K562 (cell line): ENCODE data around the gene TMEM217. TPM values are rescaled to one million over a fixed set of nuclear protein-coding genes. Genes with fewer than 3 reads are reported as not detected.
A peak's percentile ranks its signal among the peaks of the same experiment; 100 is the strongest.

Experiments used
- ATAC-seq: fragments of 200-7000 bp; cut with Tn5 transposase; 3 replicates; pipeline ENCODE4 v1.9.1; 2020; ENCODE audit warnings: moderate library complexity
- BruUV-seq: library from RNA; stranded (reverse); fragments of 400-500 nt; replicated peaks from 2 replicates; lab custom pipeline; 2021; lab: Mats Ljungman, UMichigan
- CTCF ChIA-PET: fragments of 300-600 bp; formaldehyde crosslinking; extraction: SDS; loops from one replicate; lab custom pipeline; 2021; ENCODE audit warnings: low intra/inter-chr PET ratio; lab: Yijun Ruan, JAX
- POLR2A ChIA-PET: fragments of 300-600, 350-650 bp; sonication (Branson Sonifier 250); formaldehyde crosslinking; extraction: SDS; loops from one replicate; lab custom pipeline; 2021; ENCODE audit warnings: antibody characterized with exemption, inconsistent platforms; lab: Yijun Ruan, JAX
- DNase-seq, 4 experiments: peaks; one replicate each; pipeline versions ENCODE4 v3.0.0 to v3.0.0-alpha.2; 2011 to 2018; ENCODE audit warnings: low spot score in 3 of 4, mixed read lengths in 3 of 4; ENCODE audit errors: extremely low read depth in 1 of 4
- FAIRE-seq: peaks from 2 replicates; lab custom pipeline; 2011; peaks lifted over from hg19 to GRCh38; lab: Jason Lieb, UNC
- H2AFZ ChIP-seq: 2 replicates; pipeline ENCODE4 v1.6.0; 2011; ENCODE audit warnings: low read depth, low read length, control low read depth, inconsistent platforms
- H3K27ac ChIP-seq: fragments of 200-600 bp; 3 replicates; pipeline ENCODE4 v1.8.0; 2011; ENCODE audit warnings: low read depth, mild to moderate bottlenecking, control low read depth, inconsistent platforms, low read length, moderate library complexity, mixed read lengths; ENCODE audit errors: extremely low read depth
- H3K27me3 ChIP-seq, 2 experiments: fragments of 300-600 bp in 1 of 2; 2 replicates in 1 of 2; 3 replicates in 1 of 2; pipeline versions ENCODE4 v1.6.0 to v1.8.0; 2011; ENCODE audit warnings: inconsistent platforms in 2 of 2, low read length in 2 of 2, mild to moderate bottlenecking in 1 of 2, mixed read lengths in 1 of 2, moderate library complexity in 1 of 2; ENCODE audit not compliant: control insufficient read depth in 2 of 2, insufficient read depth in 2 of 2
- H3K36me3 ChIP-seq: fragments of 300-600 bp; 3 replicates; pipeline ENCODE4 v1.8.0; 2011; ENCODE audit warnings: mild to moderate bottlenecking, low read length, inconsistent platforms; ENCODE audit not compliant: control insufficient read depth, insufficient read depth
- H3K4me1 ChIP-seq, 2 experiments: fragments of 200-600 bp in 1 of 2; replicated peaks in 1 of 2; 2 replicates in 1 of 2; 3 replicates in 1 of 2; pipeline versions ENCODE4 v1.5.1 to v1.8.0; 2011; ENCODE audit warnings: inconsistent platforms in 2 of 2, low read length in 2 of 2, mild to moderate bottlenecking in 1 of 2, mixed read lengths in 1 of 2, moderate library complexity in 1 of 2; ENCODE audit not compliant: control insufficient read depth in 2 of 2, insufficient read depth in 2 of 2
- H3K4me2 ChIP-seq: 2 replicates; pipeline ENCODE4 v1.6.1; 2011; ENCODE audit warnings: low read length, control low read depth, inconsistent platforms, mixed read lengths; ENCODE audit not compliant: insufficient read depth
- H3K4me3 ChIP-seq: fragments of 200-600 bp; sonication (generic), shearing (Covaris generic); 2 replicates; pipeline ENCODE4 v1.5.1; 2016; ENCODE audit warnings: control low read depth, inconsistent platforms
- H3K79me2 ChIP-seq: fragments of 200-600 bp; 3 replicates; pipeline ENCODE4 v1.8.0; 2011; ENCODE audit warnings: low read length, inconsistent platforms; ENCODE audit not compliant: control insufficient read depth, insufficient read depth
- H3K9ac ChIP-seq, 2 experiments: 2 replicates each; pipeline versions ENCODE4 v1.6.0 to v1.6.1; 2011; ENCODE audit warnings: low read depth in 2 of 2, low read length in 2 of 2, control low read depth in 1 of 2, inconsistent platforms in 1 of 2, mild to moderate bottlenecking in 1 of 2, mixed read lengths in 1 of 2; ENCODE audit not compliant: insufficient read depth in 1 of 2
- H3K9me1 ChIP-seq: one replicate; pipeline ENCODE4 v1.6.0; 2011; ENCODE audit warnings: inconsistent platforms, mild to moderate bottlenecking, low read length, moderate library complexity; ENCODE audit not compliant: control insufficient read depth, insufficient read depth
- H3K9me3 ChIP-seq: replicated peaks from 2 replicates; pipeline ENCODE4 v1.5.1; 2011; ENCODE audit warnings: low read depth, low read length, inconsistent platforms; ENCODE audit not compliant: control insufficient read depth, insufficient read depth
- H4K20me1 ChIP-seq: replicated peaks from 2 replicates; pipeline ENCODE4 v1.6.1; 2011; ENCODE audit warnings: low read length, inconsistent platforms, mixed read lengths; ENCODE audit not compliant: control insufficient read depth, insufficient read depth
- BRD4 ChIP-seq: fragments of 200-600 bp; sonication (generic); IDR thresholded peaks from 2 replicates; pipeline ENCODE4 v1.6.1; 2017; ENCODE audit warnings: inconsistent platforms
- KAT7 ChIP-seq: sonication (generic); formaldehyde crosslinking; IDR thresholded peaks from 2 replicates; pipeline ENCODE4 v1.8.0; 2022; ENCODE audit warnings: missing genetic modification reagents, mild to moderate bottlenecking, borderline replicate concordance
- MBD2 ChIP-seq: sonication (generic); IDR thresholded peaks from 2 replicates; pipeline ENCODE4 v1.6.1; 2016; ENCODE audit warnings: low read depth, borderline replicate concordance
- THRB ChIP-seq: fragments of 450-650 bp; formaldehyde crosslinking; conservative IDR thresholded peaks from 2 replicates; pipeline ENCODE4 v1.4.0; 2022; ENCODE audit warnings: mild to moderate bottlenecking, missing genetic modification characterization
- ZBTB34 ChIP-seq: fragments of 250-450 bp; sonication (Bioruptor Pico); IDR thresholded peaks from 2 replicates; pipeline ENCODE4 v1.8.0; 2021; ENCODE audit warnings: mild to moderate bottlenecking, moderate library complexity
- ZNF644 ChIP-seq: fragments of 200-800 bp; sonication (Bioruptor generic); IDR thresholded peaks from 2 replicates; pipeline ENCODE4 v1.6.1; 2016; ENCODE audit warnings: low read depth, missing genetic modification characterization, missing compliant biosample characterization
- ZNF717 ChIP-seq: fragments of 250-450 bp; sonication (Bioruptor Pico); IDR thresholded peaks from 2 replicates; pipeline ENCODE4 v1.5.0; 2021
- WGBS: fragments of 100-300 bp; shearing (Covaris generic); methylation state at CpG from one replicate; pipeline ENCODE4 v1.1.6; 2016; ENCODE audit warnings: low coverage, mixed read lengths; ENCODE audit not compliant: insufficient coverage; ENCODE audit errors: missing lambda C conversion rate; 5-methylcytosine and 5-hydroxymethylcytosine counted together
- in situ Hi-C: fragments of 300-500 bp; cut with MboI; formaldehyde crosslinking; loops from 4 replicates; pipeline ENCODE4 v1.15.0; 2018; ENCODE audit warnings: inconsistent platforms, mixed read lengths
- intact Hi-C: fragments of 100-400 bp; cut with micrococcal nuclease; formaldehyde crosslinking; loops from 2 replicates; pipeline ENCODE4 v1.14.2; 2022
- polyA plus RNA-seq, 8 experiments: library from polyadenylated mRNA; depleted of rRNA in 4 of 8; stranded (reverse) in 5 of 8; unstranded in 3 of 8; fragments of >200 nt; fragmentation: Nextera tagmentation in 2 of 8; fragmentation: Illumina TruSeq in 1 of 8; extraction: Ambion mirVana in 2 of 8; extraction: Trizol in 1 of 8; gene quantifications; 2 replicates each; pipeline versions ENCODE4 v1.2.1 to v1.2.3, GENCODE V29; 2011 to 2014; ENCODE audit warnings: inconsistent platforms in 1 of 8, missing spikeins in 1 of 8
- total RNA-seq, 7 experiments: library from RNA; depleted of rRNA in 6 of 7; stranded (reverse); fragments of >200 nt in 6 of 7; fragmentation: Illumina TruSeq in 2 of 7; extraction: Trizol in 2 of 7; gene quantifications; 2 replicates each; pipeline versions ENCODE4 v1.2.1 to v1.2.3, GENCODE V29; 2011 to 2021; ENCODE audit warnings: low replicate concordance in 1 of 7
- TF ChIP-seq, protein P1 (sequence below): fragments of 450-650 bp; IDR thresholded peaks from 2 replicates; pipeline ENCODE4 v1.7.1; 2018; ENCODE audit warnings: mild to moderate bottlenecking, low read depth; ENCODE audit not compliant: partially characterized antibody
- TF ChIP-seq, protein P2 (sequence below): fragments of 250-450 bp; sonication (Bioruptor Pico); IDR thresholded peaks from 2 replicates; pipeline ENCODE4 v1.5.0; 2022; ENCODE audit warnings: mild to moderate bottlenecking
- TF ChIP-seq, protein P3 (sequence below): sonication (generic); formaldehyde crosslinking; IDR thresholded peaks from 2 replicates; pipeline ENCODE4 v1.8.1; 2023; ENCODE audit warnings: mild to moderate bottlenecking, missing genetic modification reagents

TMEM217 gene
- total and polyA plus RNA-seq, 9 of the 15 experiments (the other 6 are each of a cell fraction or from before 2014, with no cell fraction given): 1.3 to 8.0 (median 1.9) TPM

GRCh38 chr6:37241775-37242428, 16.0 kb downstream of the TMEM217 start:
- no TSS peak for BruUV-seq
- CTCF ChIA-PET: no interaction called here
- no peak overlapping the region for H3K4me3 ChIP-seq
- peak overlapping the region; percentile 76 for H2AFZ ChIP-seq
- H3K9me3 ChIP-seq: no peaks in the 10 kb centered on the region
- H3K79me2 ChIP-seq: no peaks in the 10 kb centered on the region
- H3K27ac ChIP-seq: peak overlapping the region; percentile 65; the same call in 2 of the 3 replicates
- no peak for ATAC-seq
- no peak for FAIRE-seq
- peaks cover 25 to 64% of the 10 kb centered on the region in 2 experiments for H3K4me1 ChIP-seq
- H3K27me3 ChIP-seq: no peaks in the 10 kb centered on the region
- POLR2A ChIA-PET: interaction anchor here (0.6 to 2.5 kb wide), 4 partner anchors 9 to 29 kb away, joined by 3 to 10 read pairs (median 7); partner anchors contain the start of genes TBC1D22B and TMEM217
- WGBS: 59% methylated on average over 5 of the region's 5 CpGs
- peak overlapping the region in 1 of 2 experiments; percentile 41; a peak in 3 of 4 replicates for H3K9ac ChIP-seq
- no peaks in the 10 kb centered on the region for H3K9me1 ChIP-seq
- in situ Hi-C loops (no loop called here), intact Hi-C loops (loop anchor here (5.0 kb wide), 1 partner anchor 60 kb away; no protein-coding TSS in a partner anchor)
- no peak for DNase-seq
- no peaks in the 10 kb centered on the region for H4K20me1 ChIP-seq
- no peaks in the 10 kb centered on the region; the same call in 2 of the 3 replicates for H3K36me3 ChIP-seq
- peak overlapping the region; percentile 33 for H3K4me2 ChIP-seq
- peak; percentile 17; the same call in 1 of the 2 replicates for TF ChIP-seq ZNF644 (tag)
- TF ChIP-seq ZBTB34 (CRISPR knock-in tag): no peak
- TF ChIP-seq KAT7 (CRISPR knock-in tag): 0 out of 2 replicates have a peak, but pooled peaks have one; percentile 27
- TF ChIP-seq, protein P1, sequence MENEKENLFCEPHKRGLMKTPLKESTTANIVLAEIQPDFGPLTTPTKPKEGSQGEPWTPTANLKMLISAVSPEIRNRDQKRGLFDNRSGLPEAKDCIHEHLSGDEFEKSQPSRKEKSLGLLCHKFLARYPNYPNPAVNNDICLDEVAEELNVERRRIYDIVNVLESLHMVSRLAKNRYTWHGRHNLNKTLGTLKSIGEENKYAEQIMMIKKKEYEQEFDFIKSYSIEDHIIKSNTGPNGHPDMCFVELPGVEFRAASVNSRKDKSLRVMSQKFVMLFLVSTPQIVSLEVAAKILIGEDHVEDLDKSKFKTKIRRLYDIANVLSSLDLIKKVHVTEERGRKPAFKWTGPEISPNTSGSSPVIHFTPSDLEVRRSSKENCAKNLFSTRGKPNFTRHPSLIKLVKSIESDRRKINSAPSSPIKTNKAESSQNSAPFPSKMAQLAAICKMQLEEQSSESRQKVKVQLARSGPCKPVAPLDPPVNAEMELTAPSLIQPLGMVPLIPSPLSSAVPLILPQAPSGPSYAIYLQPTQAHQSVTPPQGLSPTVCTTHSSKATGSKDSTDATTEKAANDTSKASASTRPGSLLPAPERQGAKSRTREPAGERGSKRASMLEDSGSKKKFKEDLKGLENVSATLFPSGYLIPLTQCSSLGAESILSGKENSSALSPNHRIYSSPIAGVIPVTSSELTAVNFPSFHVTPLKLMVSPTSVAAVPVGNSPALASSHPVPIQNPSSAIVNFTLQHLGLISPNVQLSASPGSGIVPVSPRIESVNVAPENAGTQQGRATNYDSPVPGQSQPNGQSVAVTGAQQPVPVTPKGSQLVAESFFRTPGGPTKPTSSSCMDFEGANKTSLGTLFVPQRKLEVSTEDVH: no peak
- no peak for TF ChIP-seq THRB (CRISPR knock-in tag)
- 0 out of 2 replicates have a peak, but pooled peaks have one; percentile 13 for TF ChIP-seq BRD4
- TF ChIP-seq, protein P2, sequence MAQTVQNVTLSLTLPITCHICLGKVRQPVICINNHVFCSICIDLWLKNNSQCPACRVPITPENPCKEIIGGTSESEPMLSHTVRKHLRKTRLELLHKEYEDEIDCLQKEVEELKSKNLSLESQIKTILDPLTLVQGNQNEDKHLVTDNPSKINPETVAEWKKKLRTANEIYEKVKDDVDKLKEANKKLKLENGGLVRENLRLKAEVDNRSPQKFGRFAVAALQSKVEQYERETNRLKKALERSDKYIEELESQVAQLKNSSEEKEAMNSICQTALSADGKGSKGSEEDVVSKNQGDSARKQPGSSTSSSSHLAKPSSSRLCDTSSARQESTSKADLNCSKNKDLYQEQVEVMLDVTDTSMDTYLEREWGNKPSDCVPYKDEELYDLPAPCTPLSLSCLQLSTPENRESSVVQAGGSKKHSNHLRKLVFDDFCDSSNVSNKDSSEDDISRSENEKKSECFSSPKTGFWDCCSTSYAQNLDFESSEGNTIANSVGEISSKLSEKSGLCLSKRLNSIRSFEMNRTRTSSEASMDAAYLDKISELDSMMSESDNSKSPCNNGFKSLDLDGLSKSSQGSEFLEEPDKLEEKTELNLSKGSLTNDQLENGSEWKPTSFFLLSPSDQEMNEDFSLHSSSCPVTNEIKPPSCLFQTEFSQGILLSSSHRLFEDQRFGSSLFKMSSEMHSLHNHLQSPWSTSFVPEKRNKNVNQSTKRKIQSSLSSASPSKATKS: no peak
- TF ChIP-seq ZNF717 (CRISPR knock-in tag): no peak
- TF ChIP-seq, protein P3, sequence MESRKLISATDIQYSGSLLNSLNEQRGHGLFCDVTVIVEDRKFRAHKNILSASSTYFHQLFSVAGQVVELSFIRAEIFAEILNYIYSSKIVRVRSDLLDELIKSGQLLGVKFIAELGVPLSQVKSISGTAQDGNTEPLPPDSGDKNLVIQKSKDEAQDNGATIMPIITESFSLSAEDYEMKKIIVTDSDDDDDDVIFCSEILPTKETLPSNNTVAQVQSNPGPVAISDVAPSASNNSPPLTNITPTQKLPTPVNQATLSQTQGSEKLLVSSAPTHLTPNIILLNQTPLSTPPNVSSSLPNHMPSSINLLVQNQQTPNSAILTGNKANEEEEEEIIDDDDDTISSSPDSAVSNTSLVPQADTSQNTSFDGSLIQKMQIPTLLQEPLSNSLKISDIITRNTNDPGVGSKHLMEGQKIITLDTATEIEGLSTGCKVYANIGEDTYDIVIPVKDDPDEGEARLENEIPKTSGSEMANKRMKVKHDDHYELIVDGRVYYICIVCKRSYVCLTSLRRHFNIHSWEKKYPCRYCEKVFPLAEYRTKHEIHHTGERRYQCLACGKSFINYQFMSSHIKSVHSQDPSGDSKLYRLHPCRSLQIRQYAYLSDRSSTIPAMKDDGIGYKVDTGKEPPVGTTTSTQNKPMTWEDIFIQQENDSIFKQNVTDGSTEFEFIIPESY (CRISPR knock-in tag): no peak
- 0 out of 2 replicates have a peak, but pooled peaks have one; percentile 3 for TF ChIP-seq MBD2
